Muscle layer of duodenum (tissue), 2 donors: Measurements from ENCODE around the gene GASK1A.
A peak's percentile ranks its signal among the peaks of the same experiment; 100 is the strongest.
"Not testable (repeated sequence)": the region's sequence is repeated elsewhere in the genome, so short reads cannot be mapped to it uniquely, and the experiment has no call there.

Experiments used
- H3K27ac ChIP-seq: one replicate; pipeline ENCODE4 v1.7.0; 2013; ENCODE audit warnings: mild to moderate bottlenecking, low read length
- H3K27me3 ChIP-seq: one replicate; pipeline ENCODE4 v1.7.0; 2013; ENCODE audit warnings: low read depth, mild to moderate bottlenecking, control low read depth, low read length
- H3K36me3 ChIP-seq, 2 donors: one replicate each; pipeline ENCODE4 v1.7.0; 2013; ENCODE audit warnings: low read length in 2 of 2, control low read depth in 1 of 2, mild to moderate bottlenecking in 1 of 2; ENCODE audit not compliant: insufficient read depth in 2 of 2, control insufficient read depth in 1 of 2
- H3K4me1 ChIP-seq, 2 donors: one replicate each; pipeline ENCODE4 v1.7.0; 2013; ENCODE audit warnings: low read length in 2 of 2, mild to moderate bottlenecking in 2 of 2, control low read depth in 1 of 2, moderate library complexity in 1 of 2; ENCODE audit not compliant: insufficient read depth in 2 of 2, control insufficient read depth in 1 of 2
- H3K4me3 ChIP-seq, 2 donors: one replicate each; pipeline ENCODE4 v1.7.0; 2013; ENCODE audit warnings: low read length in 2 of 2, low read depth in 1 of 2, mild to moderate bottlenecking in 1 of 2
- H3K9me3 ChIP-seq, 2 donors: one replicate each; pipeline ENCODE4 v1.7.0; 2013; ENCODE audit warnings: low read length in 2 of 2, control low read depth in 1 of 2, mild to moderate bottlenecking in 1 of 2; ENCODE audit not compliant: control insufficient read depth in 1 of 2
- donor health status: healthy.

Gene GASK1A

GRCh38 chr3:43034200-43034599 lies 55.1 kb downstream of the GASK1A start:
- no peaks in the 10 kb centered on the region for H3K9me3 ChIP-seq
- no peaks in the 10 kb centered on the region for H3K27me3 ChIP-seq

GRCh38 chr3:43034911-43035310 lies 55.8 kb downstream of the GASK1A start:
- Histone ChIP-seq H3K4me3 (no peak overlapping the region), H3K36me3 (peaks cover 0 to 9% of the 10 kb centered on the region in 2 donors), H3K27ac (no peak overlapping the region), H3K4me1 (no peaks in the 10 kb centered on the region), H3K27me3 (no peaks in the 10 kb centered on the region), H3K9me3 (no peaks in the 10 kb centered on the region)

More at GRCh38 chr3:43034200-43034599, 55.1 kb downstream of the GASK1A start:
- no peaks in the 10 kb centered on the region for H3K4me1 ChIP-seq
- H3K36me3 ChIP-seq: peaks cover 0 to 9% of the 10 kb centered on the region in 2 donors
- H3K27ac ChIP-seq: no peak overlapping the region
- H3K4me3 ChIP-seq: no peak overlapping the region

- H3K27ac ChIP-seq: no peak overlapping the region
- no peaks in the 10 kb centered on the region for H3K4me1 ChIP-seq
- H3K27me3 ChIP-seq: no peaks in the 10 kb centered on the region
- H3K9me3 ChIP-seq: no peaks in the 10 kb centered on the region
- no peak overlapping the region for H3K4me3 ChIP-seq
- H3K36me3 ChIP-seq: peaks cover 0 to 9% of the 10 kb centered on the region in 2 donors
These were observed 56.8 kb downstream of the GASK1A start for GRCh38 chr3:43035801-43036365.

- Histone ChIP-seq H3K4me3 (no peak overlapping the region), H3K9me3 (no peaks in the 10 kb centered on the region), H3K4me1 (no peaks in the 10 kb centered on the region), H3K27ac (no peak overlapping the region), H3K36me3 (peaks cover 0 to 9% of the 10 kb centered on the region in 2 donors), H3K27me3 (no peaks in the 10 kb centered on the region)
These were observed 57.7 kb downstream of the GASK1A start for GRCh38 chr3:43036621-43037423.

DNA sequence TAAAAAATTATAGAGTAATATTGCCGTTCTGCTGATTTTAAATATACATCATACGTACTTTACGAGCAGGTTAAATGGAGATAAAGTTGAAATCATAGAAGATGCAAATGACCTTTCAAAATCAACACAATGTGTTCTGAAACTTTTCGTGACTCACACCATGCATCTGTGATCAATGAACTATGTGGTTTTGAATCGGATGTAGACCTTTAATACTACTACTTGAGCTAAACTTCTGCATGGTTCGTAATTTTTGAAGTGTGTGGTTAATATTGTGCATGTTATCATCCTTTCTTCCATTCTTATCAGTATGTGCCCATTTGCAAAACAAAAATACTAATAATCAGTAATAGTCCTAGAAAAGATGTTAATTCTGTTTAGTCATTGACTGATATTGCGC lies 58.9 kb downstream of the GASK1A start:
- H3K4me3 ChIP-seq: no peak overlapping the region
- no peaks in the 10 kb centered on the region for H3K27me3 ChIP-seq
- no peaks in the 10 kb centered on the region for H3K9me3 ChIP-seq
- H3K36me3 ChIP-seq: peaks cover 0 to 1% of the 10 kb centered on the region in 2 donors
- H3K27ac ChIP-seq: no peak overlapping the region
- H3K4me1 ChIP-seq: no peaks in the 10 kb centered on the region

DNA sequence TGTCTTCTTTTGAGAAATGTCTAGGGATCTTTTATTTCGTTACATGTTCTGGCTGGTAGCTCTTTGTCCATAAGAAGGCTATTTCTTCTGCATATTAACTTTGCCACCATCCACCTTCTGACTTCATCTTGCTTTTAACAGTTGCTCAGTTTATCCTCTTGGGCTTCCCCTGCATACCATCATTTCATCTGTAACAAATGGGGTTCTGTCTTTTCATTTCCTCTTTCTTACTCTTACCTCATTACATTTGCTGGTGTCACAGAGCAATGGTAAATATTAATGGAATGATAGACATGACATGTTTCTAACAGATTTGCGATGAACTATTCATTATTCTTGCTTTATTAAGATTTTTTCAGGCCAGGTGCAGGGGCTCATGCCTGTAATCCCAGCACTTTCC lies 62.4 kb downstream of the GASK1A start:
- no peaks in the 10 kb centered on the region for H3K36me3 ChIP-seq
- no peaks in the 10 kb centered on the region for H3K27me3 ChIP-seq
- no peak overlapping the region for H3K4me3 ChIP-seq
- H3K27ac ChIP-seq: no peak overlapping the region
- peaks cover 0 to 17% of the 10 kb centered on the region in 2 donors for H3K9me3 ChIP-seq
- H3K4me1 ChIP-seq: no peaks in the 10 kb centered on the region

DNA sequence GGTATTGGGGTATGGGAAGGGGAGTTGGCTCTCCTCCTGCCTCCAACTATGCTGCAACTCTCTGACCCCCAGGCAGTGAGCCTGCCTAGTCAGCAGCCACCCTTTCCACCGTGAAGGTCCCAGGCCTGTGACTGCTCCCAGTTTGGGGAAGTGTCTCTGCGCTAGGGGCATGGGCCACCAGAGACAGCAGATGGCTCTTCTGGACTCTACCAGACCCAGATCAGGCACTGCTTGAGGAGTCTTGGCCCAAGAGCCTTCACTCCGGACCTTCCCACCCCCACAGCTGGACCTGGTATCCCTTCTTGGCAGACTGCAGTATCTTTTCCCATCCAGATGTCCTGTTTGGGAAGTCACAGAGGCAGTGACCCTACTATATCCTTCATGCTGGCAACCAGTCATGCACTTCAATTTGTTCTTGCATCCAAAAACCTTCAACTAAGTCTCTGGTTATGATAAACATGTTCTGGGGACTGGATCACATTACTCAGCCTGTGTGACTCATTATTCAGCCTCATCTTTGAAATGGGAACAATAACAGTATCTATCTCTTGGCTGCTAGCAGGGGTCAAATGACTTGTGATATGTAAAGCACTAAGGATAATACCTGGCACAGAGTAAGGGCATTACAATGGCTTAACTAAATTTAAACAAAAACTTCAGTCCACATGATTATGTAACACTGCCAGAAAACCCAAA lies 64.1 kb downstream of the GASK1A start:
- no peaks in the 10 kb centered on the region for H3K36me3 ChIP-seq
- peaks cover 0 to 22% of the 10 kb centered on the region in 2 donors for H3K9me3 ChIP-seq
- no peaks in the 10 kb centered on the region for H3K27me3 ChIP-seq
- H3K4me3 ChIP-seq: no peak overlapping the region
- H3K27ac ChIP-seq: no peak overlapping the region
- H3K4me1 ChIP-seq: no peaks in the 10 kb centered on the region

DNA sequence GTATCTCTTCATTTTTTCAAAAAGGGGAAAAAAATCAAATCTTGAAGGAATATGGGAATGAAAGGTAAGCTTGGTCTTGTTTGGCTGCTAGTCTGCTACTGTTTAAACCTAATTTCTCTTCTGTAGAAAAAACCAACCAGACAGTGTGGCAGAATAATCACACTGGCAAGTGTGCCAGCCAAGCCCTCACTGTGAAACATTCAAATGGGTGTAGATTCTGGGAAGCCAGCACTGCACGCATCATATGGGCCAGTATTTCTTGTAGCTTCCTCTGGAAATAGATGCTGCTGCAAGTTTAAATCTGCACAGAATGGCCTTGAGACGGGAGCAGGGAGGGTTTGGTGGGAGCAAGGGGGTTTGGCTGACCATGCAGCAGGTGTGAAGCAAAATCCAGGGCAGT lies 64.7 kb downstream of the GASK1A start:
- Histone ChIP-seq H3K4me3 (peak overlapping the region in 1 of 2 donors; percentile 3), H3K36me3 (no peaks in the 10 kb centered on the region), H3K27ac (no peak overlapping the region), H3K27me3 (no peaks in the 10 kb centered on the region), H3K9me3 (peaks cover 0 to 27% of the 10 kb centered on the region in 2 donors), H3K4me1 (no peaks in the 10 kb centered on the region)

DNA sequence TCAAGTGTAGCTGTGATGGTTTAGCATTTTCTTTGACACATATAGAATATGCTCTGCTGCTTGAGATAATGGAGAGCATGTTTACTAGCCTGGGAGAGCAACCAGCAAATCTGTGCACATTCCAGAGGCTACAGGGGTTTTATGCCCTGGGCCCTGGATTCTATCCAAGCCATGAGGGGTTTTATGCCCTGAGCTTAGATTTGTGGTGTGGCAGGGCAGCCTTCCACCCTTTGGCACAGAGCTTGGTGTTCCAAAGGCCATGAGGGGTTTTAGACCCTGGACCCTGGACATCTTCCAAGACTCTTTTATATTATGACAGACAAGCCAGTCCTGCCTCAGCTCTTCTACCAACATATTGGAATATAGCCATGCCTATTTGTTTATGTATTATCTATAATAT lies 66.0 kb downstream of the GASK1A start:
- not testable (repeated sequence) for H3K4me1 ChIP-seq, H3K36me3 ChIP-seq, H3K27ac ChIP-seq, H3K27me3 ChIP-seq
- Histone ChIP-seq H3K4me3 (peak overlapping the region in 1 of 2 donors; percentile 8), H3K9me3 (peaks cover 0 to 40% of the 10 kb centered on the region in 2 donors)

DNA sequence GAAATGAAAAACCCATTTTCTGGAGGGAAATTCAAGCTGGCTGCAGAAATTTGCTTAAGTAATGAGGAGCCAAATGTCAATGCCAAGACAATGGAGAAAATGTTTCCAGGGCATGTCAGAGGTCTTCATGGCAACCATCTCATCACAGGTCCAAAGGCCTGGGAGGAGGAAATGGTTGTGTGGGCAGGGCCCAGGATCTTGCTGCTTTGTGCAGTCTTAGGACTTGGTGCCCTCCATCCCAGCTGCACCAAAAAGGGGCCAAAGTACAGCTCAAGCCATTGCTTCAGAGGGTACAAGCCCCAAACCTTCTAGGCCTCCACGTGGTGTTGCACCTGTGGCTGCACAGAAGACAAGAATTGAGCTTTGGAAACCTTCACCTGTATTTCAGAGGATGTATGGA lies 67.5 kb downstream of the GASK1A start:
- Histone ChIP-seq H3K4me3 (no peak overlapping the region), H3K27ac (no peak overlapping the region), H3K27me3 (no peaks in the 10 kb centered on the region), H3K9me3 (peaks cover 0 to 41% of the 10 kb centered on the region in 2 donors), H3K4me1 (no peaks in the 10 kb centered on the region), H3K36me3 (no peaks in the 10 kb centered on the region)

DNA sequence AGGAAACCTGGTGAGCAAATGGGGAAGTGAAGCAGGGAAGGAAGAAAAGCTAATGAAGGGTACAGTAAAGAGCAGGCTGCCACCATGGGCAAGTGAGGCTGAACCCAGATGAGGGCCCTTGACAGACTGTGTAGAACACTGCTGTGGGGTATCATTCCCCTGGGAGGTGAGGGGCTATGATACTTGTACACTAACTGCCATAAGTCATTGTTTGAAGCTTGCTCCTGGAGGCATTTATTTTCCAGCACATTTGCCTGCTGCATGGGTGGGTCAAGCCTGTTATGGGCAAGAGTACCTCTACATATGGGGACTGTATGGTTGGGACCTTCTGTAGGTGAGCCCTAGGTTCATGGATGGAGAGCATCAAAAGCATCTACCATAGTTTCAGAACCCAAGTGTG lies 69.4 kb downstream of the GASK1A start:
- Histone ChIP-seq H3K36me3 (no peaks in the 10 kb centered on the region), H3K4me3 (no peak overlapping the region), H3K9me3 (peaks cover 0 to 41% of the 10 kb centered on the region in 2 donors), H3K27me3 (no peaks in the 10 kb centered on the region), H3K4me1 (no peaks in the 10 kb centered on the region), H3K27ac (no peak overlapping the region)
